ENCODE data around the gene CNTNAP5.

The CNTNAP5 gene

DNA sequence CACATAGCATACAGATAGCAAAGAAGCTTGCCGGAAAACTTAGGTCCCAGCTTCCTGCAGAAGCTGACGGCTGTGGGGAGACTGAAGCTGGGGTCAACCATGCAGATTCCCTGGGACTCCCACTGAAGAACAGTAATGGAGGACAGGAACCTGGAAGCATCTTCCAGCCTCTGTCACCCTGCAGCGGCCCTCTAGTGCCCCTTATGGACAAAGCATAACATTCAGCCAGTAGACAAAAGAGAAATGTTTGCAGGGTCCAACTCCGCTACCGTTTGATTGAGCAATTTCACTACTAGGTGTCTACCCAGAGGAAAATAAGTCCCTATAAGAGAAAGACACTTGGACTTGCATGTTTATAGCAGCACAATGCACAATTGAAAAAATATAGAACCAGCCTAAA is 460.6 kb downstream of the CNTNAP5 start:
- DNase-seq, result no peak

DNA sequence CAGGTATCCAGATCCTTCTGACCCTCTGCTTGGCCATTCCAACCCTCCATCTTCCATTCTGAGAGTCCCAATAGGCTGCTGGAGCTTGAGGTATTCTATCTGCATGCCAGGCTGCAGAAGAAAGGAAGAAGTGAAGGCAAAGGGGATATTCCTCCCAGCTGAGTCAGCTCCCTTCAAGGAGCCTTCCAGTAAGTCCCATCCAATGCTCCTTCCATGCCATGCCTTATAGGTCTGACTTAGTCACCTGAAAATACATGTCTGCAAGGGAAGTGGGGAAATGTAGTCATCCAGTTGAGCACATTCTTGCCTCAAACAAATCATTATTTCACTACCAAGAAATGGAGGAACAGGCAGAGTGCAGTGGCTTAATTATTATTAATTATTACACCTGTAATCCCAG is 464.6 kb downstream of the CNTNAP5 start:
- no peak for DNase-seq

DNA sequence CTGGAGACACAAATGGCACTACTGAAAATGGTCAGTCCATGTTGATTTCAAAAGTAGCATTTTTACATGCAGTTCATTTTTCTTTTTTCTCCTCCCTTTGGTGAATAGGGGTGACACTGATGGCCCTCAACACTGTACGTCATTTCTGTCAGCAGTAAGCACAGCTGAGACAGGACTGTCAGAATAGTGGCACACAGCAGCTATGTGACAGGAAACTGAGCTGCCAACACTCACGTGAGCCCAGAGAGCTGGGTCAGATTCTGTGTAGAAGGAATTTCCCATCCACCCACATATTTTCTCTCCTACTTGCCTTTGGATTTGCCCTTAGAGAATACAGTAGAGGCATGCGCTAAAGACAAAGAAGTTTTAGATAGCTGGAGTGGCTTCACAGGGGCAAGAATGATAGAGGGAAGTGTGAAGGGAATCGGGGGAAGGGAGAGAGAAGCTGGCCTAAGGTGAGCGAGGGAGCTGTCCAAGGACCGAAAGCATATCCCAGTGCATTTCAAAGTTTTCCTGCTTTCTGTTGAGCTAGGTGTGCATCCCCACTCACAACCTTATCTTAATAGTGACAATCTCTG is 476.6 kb downstream of the CNTNAP5 start:
- no peak for DNase-seq

DNA sequence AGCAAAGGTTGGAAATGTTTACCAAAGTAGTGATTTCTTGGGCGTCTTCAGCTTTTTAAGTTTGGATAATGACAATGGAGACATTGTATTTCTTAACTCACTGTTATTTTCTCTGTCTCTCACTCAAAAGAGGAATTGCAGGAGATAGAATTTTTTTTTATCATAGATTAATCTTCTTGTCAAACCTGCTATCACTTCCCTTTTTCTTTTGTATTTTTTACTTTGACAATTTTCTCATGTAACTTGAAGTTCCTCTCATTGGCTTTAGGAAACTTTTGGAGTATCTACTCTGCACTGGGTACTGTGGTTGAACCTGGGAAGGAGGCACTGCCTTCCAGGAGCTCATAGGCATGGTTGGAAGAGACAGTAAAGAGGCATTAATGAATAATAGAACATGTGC is 489.1 kb downstream of the CNTNAP5 start:
- no peak for DNase-seq

DNA sequence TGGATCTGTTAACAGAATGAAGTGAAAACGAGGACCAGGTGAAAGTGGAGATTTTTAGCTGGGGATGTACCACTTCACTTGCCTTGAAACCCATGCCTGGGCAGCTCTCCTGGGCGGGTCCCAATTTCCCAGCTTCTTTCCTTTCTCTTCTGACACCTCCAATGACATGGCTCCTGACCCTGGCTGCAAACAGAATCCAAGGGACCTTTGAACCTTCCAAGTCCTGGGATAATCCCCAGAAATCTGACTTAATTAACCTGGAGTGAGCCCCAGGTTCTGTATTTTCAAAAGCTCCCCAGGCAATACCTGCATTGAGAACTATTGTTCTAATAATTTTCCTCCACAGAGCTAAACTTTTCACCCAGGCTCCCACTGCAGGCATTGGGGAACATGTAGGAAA is 495.9 kb downstream of the CNTNAP5 start:
- DNase-seq, result no peak

DNA sequence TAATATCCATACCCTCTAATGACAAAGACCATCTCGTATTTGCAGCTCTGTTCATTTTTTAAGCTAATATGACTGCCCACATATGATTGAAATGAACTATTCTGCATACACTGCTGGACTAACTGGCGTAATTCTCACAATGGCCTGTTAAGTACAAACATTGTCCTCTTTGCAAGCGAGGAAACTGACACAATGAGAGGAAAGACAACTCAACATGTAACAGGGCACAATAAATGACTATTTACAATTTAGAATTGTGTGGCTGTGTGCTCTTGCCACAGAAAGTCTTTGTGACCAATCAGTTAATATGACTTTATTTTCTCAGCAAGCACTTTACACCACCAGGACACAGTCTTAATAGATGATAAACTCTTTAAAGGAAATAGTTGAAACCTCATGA is 498.0 kb downstream of the CNTNAP5 start:
- DNase-seq, result no peak

DNA sequence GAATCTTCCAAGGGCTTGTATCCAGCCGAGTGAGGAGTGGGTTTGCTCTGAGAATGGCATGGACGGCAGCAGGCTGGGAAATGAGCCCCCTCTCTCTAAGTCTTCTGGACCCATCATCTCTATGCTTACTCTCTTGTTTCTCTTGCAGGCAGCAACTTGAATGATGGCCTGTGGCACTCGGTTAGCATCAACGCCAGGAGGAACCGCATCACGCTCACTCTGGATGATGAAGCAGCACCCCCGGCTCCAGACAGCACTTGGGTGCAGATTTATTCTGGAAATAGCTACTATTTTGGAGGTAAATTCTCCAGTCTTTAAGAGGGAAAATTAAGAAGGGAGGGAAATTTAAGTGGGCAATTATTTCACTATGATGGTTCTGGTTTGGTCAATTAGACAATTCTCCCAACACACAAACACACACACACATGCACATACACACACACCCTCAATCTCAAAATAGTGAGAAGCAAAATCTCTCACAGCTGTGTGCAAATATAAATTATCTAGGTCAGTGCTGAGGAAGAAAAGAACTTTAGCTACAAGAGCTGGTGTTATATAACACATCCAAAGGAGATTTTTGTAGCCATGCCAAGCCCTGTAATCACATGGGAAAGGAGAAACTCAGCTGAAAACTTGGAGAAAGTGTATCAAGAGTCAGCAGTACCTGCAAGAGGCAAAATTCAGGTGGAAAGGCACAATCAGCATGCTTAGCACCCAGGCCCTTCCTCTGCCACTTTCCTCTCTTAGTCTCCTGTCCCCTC is 499.2 kb downstream of the CNTNAP5 start:
- no peak for DNase-seq

DNA sequence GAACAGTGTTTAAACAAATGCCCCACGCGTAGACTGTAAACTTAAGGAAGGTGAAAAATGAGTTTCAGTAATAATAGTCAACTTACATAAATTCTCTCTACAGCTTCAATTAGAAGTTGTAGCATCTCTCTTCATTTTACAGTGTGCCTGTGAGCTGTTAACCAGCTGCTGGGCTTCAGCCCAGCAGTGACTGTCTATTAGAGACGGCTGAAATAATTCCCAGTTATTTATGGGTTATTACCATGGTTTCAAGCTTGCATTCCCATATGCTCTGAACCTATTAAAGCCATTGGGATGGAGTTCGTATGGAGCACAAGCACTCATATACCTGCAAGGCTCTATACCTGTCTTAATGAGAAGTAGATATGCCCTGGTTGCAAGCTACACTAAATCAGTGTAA is 501.1 kb downstream of the CNTNAP5 start:
- no peak for DNase-seq

DNA sequence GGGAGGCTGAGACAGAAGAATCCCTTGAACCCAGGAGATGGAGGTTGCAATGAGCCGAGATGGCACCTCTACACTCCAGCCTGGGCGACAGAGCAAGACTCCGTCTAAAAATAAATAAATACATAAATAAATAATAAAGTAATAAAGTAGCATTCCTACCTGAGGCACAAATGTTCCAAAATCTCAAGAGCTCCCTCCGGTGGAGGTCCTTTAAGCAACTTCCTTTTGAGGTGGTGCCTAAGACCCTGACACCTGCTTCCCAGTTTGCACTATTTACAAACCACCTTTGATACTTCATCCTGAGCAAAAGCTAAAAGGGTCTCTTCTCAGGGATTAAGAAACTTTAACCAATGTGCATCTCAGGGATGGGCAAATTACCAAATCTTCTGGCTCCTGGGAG is 505.1 kb downstream of the CNTNAP5 start:
- no peak for DNase-seq

DNA sequence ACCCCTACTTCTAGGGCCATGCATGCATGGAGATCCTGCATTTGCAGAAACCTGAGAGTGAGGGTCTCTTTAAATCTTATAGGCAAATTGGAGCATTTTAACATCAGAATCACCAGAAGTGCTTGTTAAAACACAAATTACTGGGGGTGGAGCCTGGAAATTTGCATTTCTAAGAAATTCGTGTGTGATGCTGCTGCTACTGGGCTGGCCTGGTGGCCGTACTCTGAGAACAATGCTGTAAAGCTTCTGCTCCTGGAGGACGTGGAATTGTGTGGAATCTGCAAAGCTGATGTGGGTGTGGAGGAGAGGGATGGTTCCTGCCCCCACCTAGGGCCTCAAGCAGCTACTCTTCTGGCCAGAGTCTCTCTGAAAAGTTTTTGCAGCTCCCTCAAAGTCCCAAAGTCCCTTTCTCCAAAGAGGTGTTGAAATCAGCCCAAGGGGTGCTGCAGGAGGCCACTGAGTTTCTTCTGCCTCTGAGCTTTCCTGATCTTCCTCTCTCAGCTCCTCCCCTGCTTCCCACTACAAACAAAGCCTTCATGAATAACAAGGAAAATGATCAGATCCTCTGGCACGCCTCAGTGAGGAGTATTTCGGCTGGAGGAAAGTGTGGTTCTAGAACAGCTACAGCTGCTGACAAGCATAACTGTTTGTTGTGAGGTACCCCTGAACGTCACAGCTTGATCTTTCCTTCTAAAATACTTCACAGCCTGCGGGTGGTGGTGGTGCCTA is 508.3 kb downstream of the CNTNAP5 start:
- no peak for DNase-seq

DNA sequence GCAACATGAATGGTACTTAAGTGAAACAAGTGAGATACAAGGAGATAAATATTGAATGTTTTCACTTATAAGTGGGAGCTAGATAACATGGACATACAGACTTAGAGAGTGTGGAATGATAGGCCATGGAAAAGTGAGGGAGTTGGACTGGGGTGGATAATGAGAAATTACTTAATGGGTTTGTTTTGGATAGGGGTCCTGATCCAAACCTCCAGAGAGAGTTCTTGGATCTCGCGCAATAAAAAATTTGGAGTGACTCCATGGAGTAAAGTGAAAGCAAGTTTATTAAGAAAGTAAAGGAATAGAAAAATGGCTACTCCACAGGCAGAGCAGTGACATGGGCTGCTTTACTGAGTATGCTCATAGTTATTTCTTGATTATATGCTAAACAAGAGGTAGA is 508.9 kb downstream of the CNTNAP5 start:
- no peak for DNase-seq

DNA sequence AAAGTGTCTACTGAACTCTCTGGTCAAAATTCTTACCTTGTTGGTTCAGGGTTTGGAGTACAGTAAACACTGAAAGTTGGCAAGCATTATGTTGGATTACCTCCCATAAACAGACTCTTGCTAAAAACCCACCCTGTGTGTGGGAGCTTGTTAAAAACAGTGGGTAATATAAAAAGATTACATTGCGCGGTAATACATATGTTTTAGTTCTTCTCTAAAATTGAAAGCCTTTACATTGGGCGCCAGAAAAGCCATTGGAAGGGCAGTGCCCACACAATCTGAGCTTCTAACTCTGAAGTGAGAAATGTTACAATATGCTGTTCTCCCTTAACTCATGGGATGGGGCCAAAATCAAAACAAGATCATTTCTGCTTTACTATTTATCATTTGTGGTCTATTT is 510.7 kb downstream of the CNTNAP5 start:
- DNase-seq, result no peak

DNA sequence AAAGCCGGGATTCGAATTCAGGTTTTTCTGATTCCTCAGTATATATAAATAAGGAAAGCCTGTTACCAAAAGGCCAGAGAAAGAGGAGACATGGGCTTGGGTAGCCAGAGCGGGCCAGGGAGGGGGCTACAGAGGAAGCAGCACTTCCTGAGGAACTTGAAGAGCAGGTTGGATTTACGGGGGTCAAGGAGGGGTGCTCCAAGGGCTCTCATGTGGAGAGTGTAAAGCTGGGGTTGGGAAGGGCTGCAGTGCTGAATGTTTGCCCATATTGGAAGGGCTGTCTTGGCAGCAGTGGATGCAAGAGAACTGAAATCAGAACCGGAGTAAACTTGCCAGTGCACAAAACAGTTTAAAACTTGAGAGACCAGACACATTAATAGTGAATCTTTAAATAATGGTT is 511.5 kb downstream of the CNTNAP5 start:
- DNase-seq, result no peak

DNA sequence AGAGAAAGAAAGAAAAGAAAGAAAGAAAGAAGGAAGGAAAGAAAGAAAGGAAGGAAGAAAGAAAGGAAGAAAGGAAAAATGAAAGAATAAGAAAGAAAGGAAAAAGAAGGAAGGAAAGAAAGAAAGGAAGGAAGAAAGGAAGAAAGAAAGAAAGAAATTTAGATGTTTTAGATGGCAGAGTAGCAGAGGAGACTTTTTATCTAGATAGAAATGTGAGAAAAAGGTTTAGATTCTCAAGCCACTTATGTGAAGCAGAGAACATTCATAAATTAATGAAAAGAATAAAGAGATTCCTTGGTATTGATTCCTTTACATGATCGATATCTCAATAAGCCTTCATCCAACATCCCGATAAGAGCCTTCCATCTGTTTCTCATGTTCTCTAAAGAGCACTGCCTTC is 513.5 kb downstream of the CNTNAP5 start:
- DNase-seq, result no peak

DNA sequence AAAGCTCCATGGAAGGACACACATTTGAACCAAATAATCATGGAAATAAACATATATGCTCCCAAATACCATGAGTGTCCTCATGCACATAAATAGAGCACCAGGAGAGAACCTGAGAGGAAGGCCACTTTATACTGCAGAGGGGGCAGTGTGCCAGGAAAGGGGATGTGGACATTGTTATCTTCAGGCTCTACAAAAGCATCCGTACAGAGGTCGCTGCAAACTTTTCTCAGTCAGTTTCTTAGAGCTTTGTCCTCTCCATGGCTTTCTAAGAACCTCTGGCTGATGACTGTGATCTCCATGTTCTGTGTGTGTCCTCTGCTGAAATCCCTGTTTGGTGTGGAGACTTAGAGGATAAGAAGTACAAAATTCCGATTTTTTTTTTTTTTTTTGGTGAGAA is 515.7 kb downstream of the CNTNAP5 start:
- no peak for DNase-seq

DNA sequence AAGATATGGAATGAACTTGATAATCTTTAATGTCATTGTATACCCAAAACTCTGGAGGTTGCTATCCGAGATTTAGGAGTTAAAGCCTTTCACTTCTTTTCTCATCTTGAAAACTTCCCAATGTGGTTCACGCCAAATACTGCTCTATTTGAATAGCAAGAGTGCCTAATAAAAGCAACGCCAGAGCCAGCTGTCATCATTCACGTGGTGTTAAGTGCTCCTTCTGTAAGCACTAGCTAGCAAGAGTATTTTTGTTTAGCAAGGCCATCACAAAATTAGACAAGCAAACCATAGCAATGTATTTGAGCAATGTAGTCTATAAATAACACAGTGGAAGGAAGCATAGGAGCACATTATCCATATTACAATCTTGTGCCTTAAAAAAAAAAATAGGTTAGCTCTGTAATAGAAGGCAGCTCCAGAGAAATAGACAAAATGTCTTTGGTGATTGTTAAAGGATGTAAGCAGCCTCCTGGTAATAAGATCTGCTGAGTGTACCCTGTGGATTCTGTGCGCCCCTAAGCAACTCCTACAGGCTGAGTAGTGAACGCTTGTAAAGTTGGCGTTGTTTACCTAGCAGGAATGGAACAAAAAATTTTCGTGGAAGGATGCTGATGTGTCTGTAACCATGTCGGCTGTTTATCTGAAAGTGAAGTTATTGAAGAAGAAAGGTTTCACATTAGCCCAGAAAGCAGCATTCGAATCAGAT is 518.0 kb downstream of the CNTNAP5 start:
- DNase-seq, result no peak

DNA sequence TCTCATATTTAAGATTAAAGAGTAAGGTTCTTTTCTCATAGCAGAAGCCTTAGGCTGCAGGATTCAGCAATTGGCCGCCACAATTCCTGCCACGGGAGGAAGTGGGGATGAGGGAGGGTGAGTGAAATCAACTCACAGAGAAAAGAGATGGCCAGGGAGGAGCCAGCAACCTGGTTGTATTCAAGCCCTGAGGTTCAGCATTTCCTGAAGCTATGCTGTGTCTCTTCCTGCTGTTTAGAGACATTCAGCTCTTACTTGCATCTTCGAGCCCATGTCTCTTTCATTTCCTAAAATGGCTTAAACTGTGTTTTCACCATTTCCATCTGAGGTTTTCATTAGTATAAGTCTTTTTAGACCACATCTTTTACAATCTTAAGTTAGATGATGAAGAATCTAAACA is 522.6 kb downstream of the CNTNAP5 start:
- DNase-seq, result no peak

DNA sequence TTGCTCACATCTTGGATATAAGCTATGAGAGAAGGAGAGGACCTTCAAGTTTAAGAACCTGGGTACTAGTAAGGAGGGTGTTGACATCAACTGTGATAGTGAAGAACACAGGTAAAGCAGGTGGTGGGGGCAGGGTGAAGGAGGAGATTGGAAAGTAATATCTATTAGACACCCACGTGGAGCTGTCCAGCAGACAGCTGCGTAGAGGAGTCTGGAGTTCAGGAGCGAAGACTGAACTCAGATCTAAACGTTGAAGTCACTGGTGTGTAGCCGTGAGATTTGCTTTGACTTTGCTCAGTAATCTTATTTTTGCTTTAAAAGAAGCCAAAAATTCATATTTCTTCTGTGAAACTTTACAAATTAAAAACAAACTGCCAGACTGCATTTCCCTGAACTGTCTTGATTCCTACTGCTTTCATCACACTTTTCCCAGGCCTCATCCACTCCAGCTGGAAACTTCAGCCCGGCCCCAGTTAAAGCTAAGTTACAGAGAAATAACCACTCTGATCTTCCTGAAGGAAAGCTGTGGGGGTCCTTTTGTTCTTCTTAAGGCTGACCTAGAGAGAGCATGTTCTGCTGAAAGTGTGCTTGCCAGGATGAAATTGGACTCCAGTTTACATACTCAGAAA is 533.3 kb downstream of the CNTNAP5 start:
- DNase-seq, result no peak

DNA sequence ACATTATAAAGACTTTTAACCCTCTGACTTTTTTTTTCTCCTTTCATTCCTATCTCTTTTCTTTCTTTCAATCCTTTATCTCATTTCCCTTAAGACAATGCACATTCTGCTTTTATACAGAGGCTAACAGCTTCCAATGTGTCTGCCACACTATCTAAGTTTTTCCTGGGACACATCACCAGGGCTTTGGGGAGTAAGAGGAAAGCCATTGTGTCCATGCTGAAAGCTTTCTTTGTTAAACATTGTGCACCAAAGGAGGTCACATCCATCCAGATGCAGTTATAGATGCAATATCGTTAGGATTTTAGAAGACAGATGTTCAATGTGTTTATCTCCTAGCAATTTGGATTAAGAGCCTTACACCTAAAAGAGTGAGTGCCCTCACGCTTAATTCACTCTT is 534.1 kb downstream of the CNTNAP5 start:
- no peak for DNase-seq

DNA sequence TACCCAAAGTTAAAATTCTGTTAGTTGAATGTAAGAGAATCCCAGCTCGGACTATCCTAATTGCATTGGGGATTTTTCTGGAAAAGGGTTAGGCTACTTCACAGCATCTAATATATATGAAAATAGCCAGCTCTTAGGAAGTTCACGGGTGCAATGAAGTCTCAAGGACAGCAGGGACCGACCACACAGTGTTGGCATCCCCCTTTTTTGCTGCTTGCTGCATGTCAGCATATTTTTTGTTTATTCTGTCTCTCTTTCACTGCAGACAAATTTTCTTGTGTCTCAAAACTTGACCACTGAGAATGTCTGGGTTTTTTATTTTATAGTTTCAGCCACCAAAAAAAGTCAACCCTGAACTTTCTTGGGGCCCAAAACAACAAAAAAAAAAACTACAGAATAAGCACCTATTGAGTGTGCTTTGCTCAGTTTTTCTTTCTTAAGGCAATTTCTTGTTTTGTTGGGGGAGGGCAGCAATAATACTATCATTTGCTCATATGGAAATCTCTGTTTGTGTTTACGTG is 535.6 kb downstream of the CNTNAP5 start:
- DNase-seq, result no peak

DNA sequence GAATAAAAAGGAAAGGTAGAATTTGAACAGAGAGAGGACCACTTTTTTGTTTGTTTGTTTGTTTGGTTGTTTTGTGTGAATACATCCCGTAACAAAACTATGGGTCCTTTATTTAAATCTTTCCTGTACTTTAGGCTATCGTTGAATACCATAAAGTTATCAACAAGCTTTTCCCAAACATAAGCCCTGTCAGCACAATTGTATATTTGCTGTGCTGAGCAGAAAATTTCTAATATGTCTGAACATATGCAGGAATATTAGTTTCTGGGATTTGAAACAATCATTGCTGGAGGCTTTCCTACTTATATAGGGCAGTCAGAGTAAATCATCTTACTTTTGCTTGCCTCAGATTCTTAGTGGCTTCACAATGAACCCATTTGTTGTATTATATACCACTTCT is 536.4 kb downstream of the CNTNAP5 start:
- DNase-seq, result no peak

DNA sequence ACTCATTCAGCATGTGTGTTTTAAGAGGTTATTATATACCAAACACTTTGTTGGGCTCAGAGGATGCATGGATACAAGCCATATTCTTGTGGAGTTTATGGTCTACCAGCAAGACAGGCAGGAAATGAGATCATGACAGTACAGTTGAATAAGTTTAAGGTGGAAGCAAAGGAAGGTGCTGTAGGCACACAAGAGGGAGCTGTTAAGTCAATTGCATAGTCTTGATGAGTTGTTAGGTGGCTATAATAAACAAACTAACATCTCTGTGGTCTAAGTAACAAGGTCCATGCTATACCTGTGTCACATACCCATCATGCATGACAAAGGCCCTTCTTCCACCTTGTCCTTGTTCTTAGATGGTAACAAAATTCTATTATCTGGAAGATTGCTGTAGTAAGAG is 538.3 kb downstream of the CNTNAP5 start:
- DNase-seq, result no peak

DNA sequence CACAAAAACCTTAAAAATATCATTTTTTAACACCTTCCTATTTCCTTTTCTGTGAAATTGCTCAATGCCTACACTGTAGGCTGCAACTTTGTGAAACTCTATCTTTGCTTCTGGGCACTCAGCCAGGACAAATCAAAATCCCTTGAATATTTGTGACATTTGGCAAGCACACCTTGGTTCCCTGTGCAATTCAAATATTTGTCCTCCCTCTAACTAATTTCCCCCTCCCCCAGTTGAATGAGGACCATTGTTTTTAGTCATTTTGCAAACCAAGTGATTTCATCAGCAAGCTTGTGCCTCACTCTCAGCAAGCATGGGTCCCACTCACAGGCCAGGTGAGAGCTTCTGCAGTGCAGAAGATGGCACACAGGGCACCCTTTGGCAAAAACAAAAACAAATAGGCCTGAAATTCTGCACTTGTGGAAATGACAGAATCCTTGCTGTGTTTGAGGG is 541.5 kb downstream of the CNTNAP5 start:
- DNase-seq, result no peak

All from activated CD4-positive, alpha-beta T cell treated with anti-CD3 and anti-CD28 coated beads, Interleukin-2, Interleukin-6, amounts not matched to agents 100 ng/mL and 50 ng/mL, durations not matched to agents 16 hours and 8 hours (primary cell).